Cortex of kidney (tissue), 1 donor: ENCODE results near the gene POLR3A.
"Not testable (repeated sequence)": the region's sequence is repeated elsewhere in the genome, so short reads cannot be mapped to it uniquely, and the experiment has no call there.

Experiments used
- DNase-seq: peaks from one replicate; lab custom pipeline; 2025; lab: John Stamatoyannopoulos, UW

POLR3A gene

GRCh38 chr10:78029269-78030226 lies at the start of gene POLR3A:
POLR3A (minus strand) TSS chr10:78029515; CDS start chr10:78029407, 108 bp downstream.
- peak; percentile 27 for DNase-seq

- DNase-seq: no peak
Measured at GRCh38 chr10:78078539-78079330, 49.4 kb upstream of the POLR3A start.

DNA sequence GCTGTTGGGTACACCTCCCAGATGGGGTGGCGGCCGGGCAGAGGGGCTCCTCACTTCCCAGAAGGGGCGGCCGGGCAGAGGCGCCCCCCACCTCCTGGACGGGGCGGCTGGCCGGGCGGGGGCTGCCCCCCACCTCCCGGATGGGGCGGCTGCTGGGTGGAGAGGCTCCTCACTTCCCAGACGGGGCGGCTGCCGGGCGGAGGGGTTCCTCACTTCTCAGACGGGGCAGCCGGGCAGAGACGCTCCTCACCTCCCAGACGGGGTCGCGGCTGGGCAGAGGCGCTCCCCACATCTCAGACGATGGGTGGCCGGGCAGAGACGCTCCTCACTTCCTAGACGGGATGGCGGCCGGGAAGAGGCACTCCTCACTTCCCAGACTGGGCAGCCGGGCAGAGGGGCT lies 46.5 kb upstream of the POLR3A start:
- DNase-seq: not testable (repeated sequence)

DNA sequence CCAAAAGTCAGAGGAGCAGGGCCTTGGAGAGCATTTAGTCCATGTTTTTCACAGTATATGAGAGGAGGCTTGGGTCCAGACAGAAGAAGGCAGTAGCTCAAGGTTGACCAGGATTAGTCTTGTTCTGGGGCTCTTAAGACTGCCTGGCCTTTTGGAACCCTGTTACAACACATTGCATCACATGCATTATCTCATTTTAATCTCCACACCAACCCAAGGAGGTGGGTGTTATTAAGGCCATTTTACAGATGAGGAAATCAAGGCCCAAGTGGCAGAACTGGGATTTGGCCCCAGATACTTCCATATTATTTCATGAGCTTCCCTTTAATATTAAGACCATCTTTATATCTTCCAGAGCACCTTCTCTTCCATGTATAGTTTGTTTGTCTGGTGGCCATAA lies 43.2 kb upstream of the POLR3A start:
- DNase-seq: no peak

DNA sequence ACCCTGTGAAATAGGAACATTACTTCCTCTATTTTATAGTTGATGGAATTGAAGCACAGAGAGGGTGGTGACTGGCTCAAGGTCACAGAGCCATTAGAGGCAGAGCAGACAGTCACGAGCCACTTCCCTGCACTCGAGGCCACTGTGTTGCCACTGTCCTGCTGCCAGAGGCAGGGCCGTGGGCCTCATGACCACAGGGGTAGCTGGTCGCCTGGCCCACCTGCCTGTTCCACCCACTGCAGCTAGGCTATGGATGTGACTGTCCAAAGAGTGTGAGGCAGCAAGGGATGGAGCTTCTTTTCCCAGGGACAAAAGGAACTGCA lies 42.5 kb upstream of the POLR3A start:
- no peak for DNase-seq

DNA sequence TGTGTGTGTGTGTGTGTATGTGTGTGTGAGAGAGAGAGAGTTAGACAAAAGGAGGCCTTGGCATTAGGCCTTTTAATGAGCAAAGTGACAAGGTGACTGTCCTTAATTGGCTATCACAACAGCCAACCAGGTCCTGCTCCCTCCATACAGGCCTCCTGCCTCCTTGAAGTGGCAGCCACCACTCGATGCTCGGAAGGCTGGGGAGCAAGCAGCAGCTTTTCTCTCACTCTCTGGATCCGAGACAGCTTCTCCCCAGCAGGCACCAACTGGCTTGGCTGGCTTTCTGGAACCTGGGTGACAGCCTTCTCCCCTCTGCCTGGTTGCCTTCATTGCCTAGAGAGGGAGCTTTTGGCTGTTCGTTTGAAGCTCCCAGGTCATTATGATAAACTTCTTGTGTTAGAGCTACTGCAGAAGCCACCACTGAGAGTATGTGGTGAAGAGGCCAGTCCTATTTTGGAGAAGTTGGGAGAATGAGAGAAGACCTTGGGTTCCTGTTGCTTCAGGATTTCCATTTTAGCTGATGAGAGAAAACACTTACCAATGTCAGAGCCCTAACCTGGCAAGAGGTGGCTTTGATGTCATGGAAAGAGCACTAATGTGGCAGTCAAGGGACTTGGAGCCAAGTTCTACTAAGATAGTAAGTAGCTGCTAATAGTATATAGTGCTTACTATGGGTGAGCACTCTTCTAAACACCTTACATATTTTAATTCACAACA lies 42.0 kb upstream of the POLR3A start:
- no peak for DNase-seq

DNA sequence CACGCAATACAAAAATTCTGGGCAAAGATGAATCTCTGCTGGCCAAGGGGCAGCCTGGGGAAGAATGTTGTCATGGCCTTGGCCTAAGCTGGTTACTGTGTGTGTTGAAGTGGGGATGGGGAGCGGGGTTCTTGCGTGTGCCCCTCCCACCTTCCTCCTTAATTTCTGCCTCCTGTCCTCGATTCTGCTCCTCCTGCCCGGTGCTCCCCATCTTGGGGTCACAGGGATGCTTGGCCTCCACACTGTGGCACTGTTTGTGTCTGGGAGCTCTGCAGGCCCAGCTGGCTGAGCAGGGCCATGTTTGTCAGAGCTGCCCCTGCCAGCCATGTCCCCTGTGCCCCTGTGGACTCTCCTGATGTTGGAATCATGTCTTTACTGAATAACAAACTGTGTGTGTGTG lies 41.4 kb upstream of the POLR3A start:
- no peak for DNase-seq

- DNase-seq: not testable (repeated sequence)
Measured at GRCh38 chr10:78070064-78070463, 40.7 kb upstream of the POLR3A start.

GRCh38 chr10:78069151-78069550 lies 39.8 kb upstream of the POLR3A start:
- no peak for DNase-seq

DNA sequence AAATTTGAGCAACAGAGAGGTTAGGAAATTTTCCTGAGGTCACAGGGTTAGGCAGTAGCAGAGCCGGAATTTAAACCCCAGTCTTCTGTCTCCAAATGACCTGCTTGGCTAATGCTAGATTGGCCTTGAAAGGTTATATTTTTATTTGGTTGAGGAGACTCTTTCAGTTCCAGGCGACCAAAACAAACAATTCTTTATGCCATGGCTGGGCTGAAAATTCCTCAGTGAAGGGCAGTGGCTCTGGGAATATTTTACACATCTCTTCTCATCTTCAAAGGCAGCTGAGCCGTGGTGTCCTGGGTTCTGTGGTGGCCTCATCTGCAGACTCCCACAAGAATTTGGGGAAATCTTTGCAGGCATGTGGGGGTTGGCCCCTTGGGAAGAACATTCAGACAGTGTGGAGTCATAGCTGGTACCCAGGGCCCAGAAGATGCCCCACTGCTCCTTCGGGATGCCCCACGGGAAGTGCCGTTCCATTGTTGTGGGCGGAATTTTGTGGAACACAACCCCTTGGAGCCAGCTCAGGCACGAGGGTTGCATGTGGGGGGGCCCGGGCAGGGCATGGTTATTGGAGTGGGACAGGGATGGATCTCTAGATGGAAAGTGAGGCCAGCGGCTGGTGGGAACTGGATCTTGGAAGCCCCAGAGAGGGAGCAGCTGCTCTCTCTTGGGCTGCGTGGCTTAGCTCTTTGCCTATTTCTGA lies 37.6 kb upstream of the POLR3A start:
- no peak for DNase-seq

GRCh38 chr10:78066012-78066411 lies 36.7 kb upstream of the POLR3A start:
- no peak for DNase-seq

GRCh38 chr10:78065611-78066010 lies 36.3 kb upstream of the POLR3A start:
- no peak for DNase-seq

DNA sequence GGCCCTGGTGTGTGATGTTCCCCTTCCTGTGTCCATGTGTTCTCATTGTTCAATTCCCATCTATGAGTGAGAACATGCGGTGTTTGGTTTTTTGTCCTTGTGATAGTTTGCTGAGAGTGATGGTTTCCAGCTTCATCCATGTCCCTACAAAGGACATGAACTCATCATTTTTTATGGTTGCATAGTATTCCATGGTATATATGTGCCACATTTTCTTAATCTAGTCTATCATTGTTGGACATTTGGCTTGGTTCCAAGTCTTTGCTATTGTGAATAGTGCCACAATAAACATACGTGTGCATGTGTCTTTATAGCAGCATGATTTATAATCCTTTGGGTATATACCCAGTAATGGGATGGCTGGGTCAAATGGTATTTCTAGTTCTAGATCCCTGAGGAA lies 35.6 kb upstream of the POLR3A start:
- DNase-seq: not testable (repeated sequence)

GRCh38 chr10:78063236-78063635 lies 33.9 kb upstream of the POLR3A start:
- DNase-seq: no peak

- no peak for DNase-seq
Measured at GRCh38 chr10:78062296-78062695, 33.0 kb upstream of the POLR3A start.

DNA sequence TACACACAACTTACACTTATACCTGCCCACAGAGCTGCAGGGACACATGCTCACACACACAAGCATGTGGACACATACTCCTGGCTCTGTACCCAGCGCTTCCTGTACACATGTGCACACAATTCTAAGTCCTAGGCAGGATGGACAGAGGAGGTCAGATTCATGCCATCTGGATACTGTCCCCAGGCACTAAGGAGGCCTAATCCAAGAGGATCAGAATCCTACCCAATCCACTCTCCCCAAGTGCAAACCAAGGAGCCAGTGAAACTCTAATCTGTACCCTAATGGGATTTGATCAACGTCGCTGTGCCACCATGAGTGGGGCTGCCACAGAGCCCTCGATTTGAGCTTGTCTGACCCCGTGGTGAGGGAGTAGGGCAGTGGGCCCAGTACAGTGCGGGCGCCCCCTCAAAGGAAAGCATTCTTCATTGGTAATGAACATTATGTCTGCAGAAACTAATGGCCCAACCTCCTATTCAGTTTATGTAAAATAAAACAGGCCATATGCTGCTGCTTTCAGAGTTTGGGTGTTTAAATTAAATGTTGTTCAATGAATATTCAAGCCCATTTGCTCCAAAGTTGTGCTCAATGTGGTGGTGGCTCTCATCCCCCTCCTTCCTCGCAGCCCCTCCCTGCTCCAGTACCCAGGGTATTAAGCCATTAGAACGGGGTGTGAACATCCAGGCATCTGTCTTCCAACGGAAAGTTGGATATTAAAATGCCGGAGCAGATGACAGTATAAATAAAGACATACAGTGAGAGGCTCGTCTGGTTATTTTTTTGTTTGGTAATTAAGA lies 30.8 kb upstream of the POLR3A start:
- DNase-seq: no peak

DNA sequence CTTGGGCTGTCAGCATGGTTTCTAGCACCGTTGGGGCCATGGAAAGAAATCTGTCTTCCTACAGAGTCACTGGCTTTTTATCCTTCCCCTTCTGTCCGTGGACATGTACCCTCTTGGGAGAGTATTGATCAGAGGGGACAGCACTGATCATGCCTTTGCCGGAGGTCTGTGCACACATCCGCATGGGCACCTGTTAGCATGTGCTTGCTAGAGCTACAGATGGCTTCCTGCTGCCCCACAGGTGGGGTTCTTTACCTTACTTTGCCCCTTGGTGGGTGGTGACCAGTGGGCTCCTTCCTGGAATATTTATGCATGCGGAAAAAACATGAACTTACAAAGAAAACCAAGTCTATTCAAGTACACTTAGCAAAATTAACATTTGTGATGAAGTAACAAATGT lies 29.2 kb upstream of the POLR3A start:
- DNase-seq: no peak

DNA sequence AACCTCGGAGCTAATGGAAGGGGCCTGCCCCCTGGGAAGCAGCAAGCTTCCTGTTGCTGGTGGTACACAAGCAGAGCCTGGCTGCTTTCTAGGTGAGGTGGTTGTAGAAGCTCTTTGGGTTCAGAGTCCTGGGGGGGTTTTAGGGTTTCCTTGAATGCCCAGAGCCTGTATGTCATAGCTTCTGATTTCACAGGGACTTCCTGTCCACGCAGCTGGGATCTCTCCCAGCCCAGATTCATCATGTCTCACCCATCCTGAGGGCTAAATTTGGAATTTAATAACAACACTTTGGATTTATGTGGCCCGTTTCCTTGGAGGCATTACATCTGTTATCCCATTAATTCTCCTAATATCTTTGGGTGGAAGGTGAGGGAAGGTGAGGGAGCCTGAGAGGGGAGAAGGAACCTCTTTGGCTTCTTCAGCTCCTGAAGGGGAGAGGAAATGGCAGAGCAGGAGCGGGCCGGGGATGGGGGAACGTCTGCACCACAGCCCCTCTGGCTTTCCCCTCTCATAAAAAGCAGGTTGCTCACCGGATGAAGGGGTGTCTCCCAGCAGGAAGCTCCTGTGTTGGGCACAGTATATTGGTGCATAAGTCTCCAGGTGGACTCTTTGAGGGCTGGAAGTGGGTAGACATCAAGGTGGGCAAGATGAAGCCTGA lies 24.0 kb upstream of the POLR3A start:
- no peak for DNase-seq

GRCh38 chr10:78049851-78050250 lies 20.5 kb upstream of the POLR3A start:
- no peak for DNase-seq

- DNase-seq: no peak
Measured at GRCh38 chr10:78047314-78047891, 18.1 kb upstream of the POLR3A start.
